Activated naive CD8-positive, alpha-beta T cell treated with anti-CD3 and anti-CD28 coated beads for 36 hours (primary cell): ENCODE data around the gene ZNF777. TPM values are rescaled to one million over a fixed set of nuclear protein-coding genes. Genes with fewer than 3 reads are reported as not detected.

Source experiments
- total RNA-seq, 2 experiments: library from RNA; stranded (reverse); gene quantifications; one replicate each; pipeline ENCODE4 v1.2.3, GENCODE V29; 2021

ZNF777 gene
- total RNA-seq, 2 experiments from 2014 or later = 18.9 to 19.3 TPM

Other genes starting within 250 kb of the ZNF777 start
- 10 to 100 TPM; 12.5 to 14.6 TPM for gene ZNF212, start 221.4 kb downstream of the ZNF777 start, total RNA-seq
- 10 to 100 TPM; 14.4 to 16.2 TPM for gene ZNF783, start 198.9 kb downstream of the ZNF777 start, total RNA-seq
- gene ZNF746, start 36.7 kb upstream of the ZNF777 start, total RNA-seq = 10 to 100 TPM; 16.1 to 16.4 TPM